ENCODE data around the gene TRIM51. TPM values are rescaled to one million over a fixed set of nuclear protein-coding genes. Genes with fewer than 3 reads are reported as not detected.
"Not testable (repeated sequence)": the region's sequence is repeated elsewhere in the genome, so short reads cannot be mapped to it uniquely, and the experiment has no call there.

TRIM51 gene, protein sequence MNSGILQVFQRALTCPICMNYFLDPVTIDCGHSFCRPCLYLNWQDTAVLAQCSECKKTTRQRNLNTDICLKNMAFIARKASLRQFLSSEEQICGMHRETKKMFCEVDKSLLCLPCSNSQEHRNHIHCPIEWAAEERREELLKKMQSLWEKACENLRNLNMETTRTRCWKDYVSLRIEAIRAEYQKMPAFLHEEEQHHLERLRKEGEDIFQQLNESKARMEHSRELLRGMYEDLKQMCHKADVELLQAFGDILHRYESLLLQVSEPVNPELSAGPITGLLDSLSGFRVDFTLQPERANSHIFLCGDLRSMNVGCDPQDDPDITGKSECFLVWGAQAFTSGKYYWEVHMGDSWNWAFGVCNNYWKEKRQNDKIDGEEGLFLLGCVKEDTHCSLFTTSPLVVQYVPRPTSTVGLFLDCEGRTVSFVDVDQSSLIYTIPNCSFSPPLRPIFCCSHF
- total RNA-seq: not detected

DNA sequence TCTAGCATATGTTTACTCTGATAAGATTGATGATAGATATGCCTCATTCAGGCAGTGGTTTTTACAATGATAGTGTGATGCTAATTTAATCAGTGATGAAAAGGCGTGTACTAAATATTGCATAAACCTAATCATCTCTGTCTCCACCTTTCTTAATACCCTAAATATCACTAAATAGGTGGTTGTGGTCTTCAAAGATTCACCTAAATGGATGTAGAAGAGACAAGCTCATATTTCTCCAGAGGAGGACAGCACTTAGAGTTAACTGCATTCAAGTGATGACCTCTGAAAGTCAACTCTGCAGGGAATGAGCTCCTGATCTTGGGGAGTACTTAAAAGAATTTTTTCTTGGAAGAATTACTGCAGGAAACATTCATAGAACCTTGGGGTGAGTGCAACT is at the start of gene TRIM51:
Gene TRIM51, plus strand, starts transcription at position 301 of the 400 bp plus-strand sequence. CDS start 2,132 bp downstream, outside the sequence.
- not testable (repeated sequence) for DNase-seq (ENCODE audit: low spot score); ATAC-seq

DNA sequence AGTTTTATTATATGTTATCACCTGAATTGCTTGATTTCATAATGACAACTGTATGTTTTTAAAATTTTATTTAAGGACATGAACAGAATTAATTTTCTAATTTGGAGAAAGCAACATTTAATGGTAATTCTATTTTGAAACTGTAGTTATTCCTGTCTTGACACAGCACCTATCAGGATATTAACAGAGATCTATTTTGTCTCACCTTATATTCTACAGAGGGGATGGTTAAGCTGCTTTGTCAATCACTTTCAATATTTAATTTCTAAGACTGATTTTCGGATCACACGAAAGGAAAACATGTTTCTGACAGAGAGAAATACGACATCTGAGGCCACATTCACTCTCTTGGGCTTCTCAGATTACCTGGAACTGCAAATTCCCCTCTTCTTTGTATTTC is 44.6 kb upstream of the TRIM51 start, which contains the start of gene OR5D16:
Gene OR5D16, plus strand, starts transcription at position 301 of the 400 bp plus-strand sequence. Its CDS starts 0 bp downstream, at position 301.
- ATAC-seq (no peak), DNase-seq (ENCODE audit: low spot score) (no peak)

DNA sequence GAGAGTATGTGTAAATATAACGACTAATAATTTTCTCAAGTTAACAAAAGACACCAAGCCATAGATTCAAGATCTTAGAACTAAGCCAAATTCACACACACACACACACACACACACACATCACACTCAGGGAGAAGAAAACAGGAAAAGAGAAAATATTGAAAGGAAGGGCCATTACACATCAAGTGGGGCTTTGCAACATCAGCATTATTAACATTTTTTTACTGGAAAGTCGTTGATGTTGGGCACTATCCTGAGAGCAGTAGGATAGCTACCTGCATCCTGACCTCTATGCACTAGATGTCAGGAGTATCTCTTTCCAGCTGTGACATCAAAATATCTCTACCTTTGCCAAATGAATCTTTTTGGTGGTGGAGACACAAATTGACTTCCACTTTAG is 35.6 kb upstream of the TRIM51 start:
- ATAC-seq (no peak), DNase-seq (ENCODE audit: low spot score) (no peak)

DNA sequence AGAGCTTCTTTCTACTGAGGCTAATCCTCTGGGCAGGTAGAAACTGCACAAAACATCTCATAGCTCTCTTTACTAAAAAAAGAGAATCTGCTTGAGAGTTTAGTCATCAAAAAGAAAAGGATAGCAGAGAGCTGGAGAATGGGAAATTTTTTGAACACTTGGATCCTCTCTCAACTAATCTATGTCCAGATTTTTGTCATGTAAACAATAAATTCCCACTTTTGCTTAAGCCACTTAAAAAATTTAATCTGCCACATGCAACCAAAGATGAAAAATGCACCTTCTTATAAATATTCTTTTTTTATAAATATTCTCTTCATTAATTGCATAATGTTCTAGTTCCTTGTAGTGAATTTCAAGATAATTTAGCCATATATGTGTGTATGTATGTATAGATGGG is 34.1 kb upstream of the TRIM51 start:
- no peak for DNase-seq (ENCODE audit: low spot score)
- ATAC-seq: no peak

DNA sequence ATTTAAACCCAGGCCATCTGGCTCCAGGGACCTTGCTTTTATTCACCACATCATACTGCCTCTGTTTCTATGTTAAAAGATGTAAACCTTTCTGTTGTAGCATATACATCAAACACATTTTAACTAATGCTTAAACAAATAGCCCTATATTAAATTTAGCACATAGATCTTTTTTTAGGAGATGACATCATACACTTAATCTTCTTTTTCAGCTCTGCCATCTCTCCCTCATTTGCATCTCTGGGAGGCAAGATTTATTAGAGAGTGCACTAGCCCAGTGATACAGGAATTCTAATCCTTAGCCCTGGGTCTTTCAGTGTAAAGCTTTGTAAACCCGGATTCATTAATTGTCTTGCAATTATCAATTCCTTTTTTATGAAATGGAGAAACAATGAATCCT is 31.0 kb upstream of the TRIM51 start:
- ATAC-seq (no peak), DNase-seq (ENCODE audit: low spot score) (no peak)

DNA sequence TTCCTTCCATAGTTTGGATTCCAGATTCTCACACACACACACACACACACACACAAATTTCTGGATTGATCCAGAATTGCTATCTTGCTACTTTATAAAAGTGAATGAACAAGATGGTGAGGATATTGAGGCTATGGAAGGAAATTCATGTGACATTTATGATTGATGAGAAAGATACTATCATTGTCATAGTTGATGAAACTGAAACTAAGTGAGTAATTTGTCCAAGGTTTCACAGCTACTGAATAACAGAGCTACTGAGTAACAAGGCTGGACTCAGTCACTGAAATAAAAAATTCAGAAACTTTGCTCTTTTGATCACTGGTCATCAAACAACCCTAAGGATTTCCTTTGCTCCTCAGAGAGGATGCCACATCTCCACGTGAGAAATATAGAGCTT is 28.4 kb upstream of the TRIM51 start:
- ATAC-seq: no peak
- DNase-seq (ENCODE audit: low spot score): no peak

DNA sequence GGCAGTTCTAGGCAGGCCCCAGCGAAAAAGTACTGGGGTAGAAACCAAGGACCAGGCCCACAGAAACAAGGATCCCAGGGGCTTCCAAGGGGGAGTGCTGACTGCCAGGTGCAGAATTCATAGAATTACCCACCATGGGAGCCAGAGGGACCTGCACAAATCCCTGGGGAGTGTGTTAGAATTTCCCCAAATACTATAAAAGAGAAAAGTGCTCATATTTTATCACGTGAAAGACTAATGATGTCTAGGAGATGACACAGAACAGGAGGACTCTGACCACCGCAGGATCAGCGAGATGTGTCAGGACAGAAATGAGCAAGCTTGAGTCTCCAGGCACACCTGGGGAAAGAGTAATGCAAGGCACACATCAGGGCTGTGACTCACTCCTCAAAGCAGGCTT is 15.7 kb upstream of the TRIM51 start:
- DNase-seq (ENCODE audit: low spot score); ATAC-seq: not testable (repeated sequence)

DNA sequence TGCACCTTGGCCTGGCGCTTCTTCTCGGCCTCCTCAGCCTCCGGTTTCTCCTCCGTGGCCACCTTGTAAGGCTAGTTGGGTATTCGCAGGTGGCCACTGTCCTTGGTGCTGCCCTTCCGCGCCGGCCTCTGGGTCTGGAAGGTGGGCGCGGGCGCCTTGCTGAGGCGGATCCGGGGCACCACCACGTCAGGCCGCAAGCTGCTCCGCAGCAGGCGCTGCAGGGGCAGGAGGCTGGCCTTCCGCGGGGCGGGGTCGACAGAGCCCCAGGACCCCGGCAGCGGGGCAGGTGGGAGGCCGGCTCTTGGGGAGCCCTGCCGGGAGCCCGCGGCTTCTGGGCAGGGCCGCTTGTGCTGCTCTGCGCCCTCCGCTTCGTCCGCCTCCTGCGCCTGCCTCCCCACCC is 10.4 kb upstream of the TRIM51 start:
- DNase-seq (ENCODE audit: low spot score); ATAC-seq: not testable (repeated sequence)

DNA sequence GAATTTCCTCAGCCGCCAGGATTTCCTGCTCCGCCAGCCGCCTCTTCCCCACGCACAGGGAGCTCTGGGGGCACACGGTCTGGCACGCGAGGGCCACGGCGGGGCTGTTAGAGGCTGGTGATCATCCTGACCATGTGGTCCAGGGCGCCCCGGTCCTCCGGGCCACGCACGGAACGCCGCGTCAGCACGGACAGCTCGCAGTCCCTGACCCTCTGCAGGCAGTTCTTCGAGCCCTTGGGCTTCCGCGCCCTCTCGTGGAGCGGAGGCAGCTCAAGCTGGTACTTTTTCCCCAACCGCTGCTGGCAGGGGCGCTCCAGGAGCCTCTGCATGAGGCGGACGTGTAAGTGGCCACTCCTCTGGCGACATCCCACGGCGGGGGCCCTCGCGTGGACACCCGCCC is 10.0 kb upstream of the TRIM51 start:
- DNase-seq (ENCODE audit: low spot score); ATAC-seq: not testable (repeated sequence)

DNA sequence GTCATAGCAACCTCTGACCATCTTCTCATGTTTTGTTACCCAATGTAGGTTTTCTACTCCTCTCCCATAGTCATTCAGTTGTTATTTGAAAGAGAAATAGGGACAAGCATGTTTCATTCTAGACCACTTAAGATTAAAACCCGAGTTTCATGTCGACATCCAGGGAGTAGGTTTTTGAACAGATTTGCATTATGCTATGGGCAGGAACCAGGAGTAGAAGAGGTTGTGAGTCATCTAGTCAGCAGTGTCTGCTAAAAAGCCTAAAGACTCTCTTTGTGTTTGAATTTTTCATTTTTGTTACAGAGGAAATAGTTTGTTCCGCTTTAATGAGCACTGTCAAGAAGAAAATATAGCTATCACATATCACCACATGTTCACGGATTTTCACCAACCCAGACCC is 1.9 kb downstream of the TRIM51 start:
- not testable (repeated sequence) for DNase-seq (ENCODE audit: low spot score); ATAC-seq

DNA sequence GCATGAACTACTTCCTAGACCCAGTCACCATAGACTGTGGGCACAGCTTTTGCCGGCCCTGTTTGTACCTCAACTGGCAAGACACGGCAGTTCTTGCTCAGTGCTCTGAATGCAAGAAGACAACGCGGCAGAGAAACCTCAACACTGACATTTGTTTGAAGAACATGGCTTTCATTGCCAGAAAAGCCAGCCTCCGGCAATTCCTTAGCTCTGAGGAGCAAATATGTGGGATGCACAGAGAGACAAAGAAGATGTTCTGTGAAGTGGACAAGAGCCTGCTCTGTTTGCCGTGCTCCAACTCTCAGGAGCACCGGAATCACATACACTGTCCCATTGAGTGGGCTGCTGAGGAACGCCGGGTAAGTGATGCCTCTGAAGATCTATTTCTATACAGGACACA is 2.4 kb downstream of the TRIM51 start:
- DNase-seq (ENCODE audit: low spot score): not testable (repeated sequence)

DNA sequence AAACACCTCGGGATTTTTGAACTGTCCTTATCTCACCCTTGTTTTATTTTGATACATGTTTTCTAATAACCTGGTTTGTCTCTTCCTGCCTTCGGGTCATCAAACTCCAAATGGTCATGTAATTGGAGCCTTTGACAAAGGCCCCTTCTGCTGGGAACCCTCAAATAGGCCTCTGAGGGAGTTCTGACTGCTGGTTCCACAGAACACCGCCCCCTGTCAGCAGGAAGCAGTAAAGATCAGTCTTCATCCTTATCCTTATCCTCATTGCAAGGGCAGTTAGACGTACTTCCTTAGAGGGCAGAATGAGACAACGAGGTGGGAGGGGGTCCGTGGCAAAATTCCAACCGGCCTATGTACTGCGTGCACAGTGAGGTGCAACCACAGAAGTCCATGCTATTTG is 12.1 kb downstream of the TRIM51 start:
- ATAC-seq (no peak), DNase-seq (ENCODE audit: low spot score) (no peak)

More for the DNA sequence above, 2.4 kb downstream of the TRIM51 start:
- ATAC-seq: not testable (repeated sequence)

DNA sequence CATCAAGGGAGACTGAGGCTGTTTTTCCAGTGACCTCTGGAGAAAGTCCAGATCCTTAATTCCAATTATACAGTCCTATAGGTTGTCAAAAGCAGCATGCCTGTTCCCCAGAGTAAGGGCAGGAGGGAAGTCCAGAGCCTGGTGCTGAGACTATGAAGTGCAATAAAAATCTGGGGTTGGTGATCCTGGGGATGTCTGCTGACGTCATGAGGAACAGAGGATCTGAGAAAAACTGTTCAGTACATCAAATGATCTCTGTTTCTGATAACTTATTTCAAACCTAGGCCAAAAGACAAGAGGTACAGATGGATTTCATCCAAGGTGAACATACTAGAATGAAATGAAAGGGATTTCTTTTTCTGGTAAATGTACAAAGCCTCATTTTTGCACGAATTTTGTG is 19.2 kb downstream of the TRIM51 start:
- DNase-seq (ENCODE audit: low spot score): no peak
- no peak for ATAC-seq

DNA sequence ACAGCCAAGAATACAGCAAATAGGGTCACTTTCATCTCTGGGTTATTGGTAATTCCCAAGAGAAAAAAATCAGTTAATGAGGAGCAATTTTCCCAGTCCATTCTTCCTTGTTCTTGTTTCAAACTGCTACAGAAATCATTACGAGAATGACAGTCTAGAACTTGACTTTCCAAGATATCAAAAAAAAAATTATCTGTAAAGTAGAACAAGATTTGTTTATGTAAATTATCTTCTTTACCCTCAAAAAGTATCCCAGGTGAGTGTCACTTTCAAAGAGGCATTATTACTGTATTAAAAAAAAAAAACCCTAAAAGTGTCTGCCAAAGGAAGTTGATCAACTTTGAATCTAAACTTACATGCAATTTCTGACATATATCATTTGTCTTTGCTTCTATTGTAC is 31.4 kb downstream of the TRIM51 start, which contains the start of gene OR5W2:
Gene OR5W2, minus strand, starts transcription at position 101 of the 400 bp plus-strand sequence. Its CDS starts 0 bp downstream, at position 101.
- ATAC-seq: no peak
- no peak for DNase-seq (ENCODE audit: low spot score)

DNA sequence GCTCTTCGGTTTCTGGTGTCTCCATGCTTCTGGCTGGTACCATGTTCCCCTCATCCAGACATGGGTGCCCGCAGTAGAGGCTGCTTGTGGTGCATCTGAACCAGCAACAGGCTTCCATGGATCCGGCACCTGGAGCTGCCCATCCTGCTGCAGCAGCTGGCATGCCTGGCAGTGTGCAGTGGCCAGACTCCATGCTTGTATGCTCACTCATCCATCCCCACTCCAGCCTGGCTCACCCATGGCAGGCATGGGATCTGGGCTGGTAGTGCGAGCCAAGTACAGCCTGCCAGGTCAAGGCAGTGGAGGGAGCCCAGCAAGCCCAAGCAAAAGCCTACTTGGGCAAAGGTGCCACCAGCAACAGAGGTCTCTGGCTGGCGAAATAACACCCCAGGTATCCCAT is 37.4 kb downstream of the TRIM51 start:
- ATAC-seq: no peak
- DNase-seq (ENCODE audit: low spot score): no peak

DNA sequence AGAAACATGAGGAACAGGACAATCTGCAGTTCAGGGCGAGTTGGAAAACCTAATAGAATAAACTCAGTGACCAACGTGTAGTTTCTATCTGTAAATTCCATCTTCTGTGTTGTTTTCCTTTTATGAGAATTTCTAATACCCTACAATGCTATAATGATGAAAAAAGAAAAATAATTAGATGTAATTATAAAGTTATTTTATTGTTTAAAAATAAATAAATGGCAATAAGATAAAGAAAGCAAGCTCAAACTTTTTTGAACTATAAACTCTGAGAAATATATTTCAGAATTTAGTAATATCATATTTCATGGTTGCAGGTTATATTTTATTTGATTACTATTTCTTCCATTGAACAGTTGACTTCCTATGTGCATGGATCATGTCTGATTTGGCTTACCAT is 53.2 kb downstream of the TRIM51 start, which contains the start of gene OR5I1:
Gene OR5I1, minus strand, starts transcription at position 101 of the 400 bp plus-strand sequence. Its CDS starts 0 bp downstream, at position 101.
- ATAC-seq (no peak), DNase-seq (ENCODE audit: low spot score) (no peak)

Other genes with a start within 250 kb of the TRIM51 start
- not detected for gene OR4P4, start 248.2 kb upstream of the TRIM51 start, total RNA-seq
- gene OR4S2, start 235.0 kb upstream of the TRIM51 start, total RNA-seq: not detected
- gene OR4C6, start 221.1 kb upstream of the TRIM51 start, total RNA-seq: not detected
- not detected for gene OR5D13, start 109.9 kb upstream of the TRIM51 start, total RNA-seq
- gene OR5D14, start 87.7 kb upstream of the TRIM51 start, total RNA-seq: not detected
- gene OR5L1, start 71.9 kb upstream of the TRIM51 start, total RNA-seq: not detected
- not detected for gene OR5D18, start 63.7 kb upstream of the TRIM51 start, total RNA-seq
- not detected for gene OR5L2, start 56.1 kb upstream of the TRIM51 start, total RNA-seq
- gene OR5D16, start 44.5 kb upstream of the TRIM51 start, total RNA-seq: not detected
- not detected for gene OR5W2, start 31.3 kb downstream of the TRIM51 start, total RNA-seq
- gene OR5I1, start 53.1 kb downstream of the TRIM51 start, total RNA-seq: not detected
- gene OR10AG1, start 86.6 kb downstream of the TRIM51 start, total RNA-seq: not detected
- gene OR5F1, start 111.3 kb downstream of the TRIM51 start, total RNA-seq: not detected
- gene OR5AS1, start 144.4 kb downstream of the TRIM51 start, total RNA-seq: not detected
- not detected for gene OR8I2, start 210.0 kb downstream of the TRIM51 start, total RNA-seq
- gene OR8H2, start 220.4 kb downstream of the TRIM51 start, total RNA-seq: not detected
- not detected for gene OR8H3, start 239.1 kb downstream of the TRIM51 start, total RNA-seq